IMR-90 (cell line): ENCODE measurements around the gene LRRC8B. TPM values are rescaled to one million over a fixed set of nuclear protein-coding genes. Genes with fewer than 3 reads are reported as not detected.

Experiments
- ATAC-seq: fragments of 200-7000 bp; cut with Tn5 transposase; 2 replicates; pipeline ENCODE4 v1.9.1; 2020; ENCODE audit warnings: low read depth, mild to moderate bottlenecking, moderate library complexity
- BruUV-seq: library from RNA; stranded (reverse); fragments of 400-500 nt; replicated peaks from 2 replicates; lab custom pipeline; 2021; lab: Mats Ljungman, UMichigan
- CTCF ChIA-PET: fragments of 300-600 bp; formaldehyde crosslinking; extraction: SDS; loops from one replicate; lab custom pipeline; 2021; ENCODE audit warnings: antibody characterized with exemption; lab: Yijun Ruan, JAX
- POLR2A ChIA-PET: fragments of 300-600 bp; sonication (Branson Sonifier 250); formaldehyde crosslinking; loops from one replicate; lab custom pipeline; 2022; ENCODE audit warnings: antibody characterized with exemption; ENCODE audit not compliant: unreplicated experiment; lab: Charles Lee
- DNase-seq: peaks from one replicate; pipeline ENCODE4 v3.0.0; 2013
- H2AFZ ChIP-seq: replicated peaks from 2 replicates; pipeline ENCODE3; 2013; ENCODE audit warnings: low read length, mild to moderate bottlenecking; ENCODE audit not compliant: poor library complexity
- H2AK5ac ChIP-seq: 2 replicates; pipeline ENCODE4 v1.6.1; 2013; ENCODE audit warnings: low read depth, low read length, inconsistent platforms
- H2AK9ac ChIP-seq: replicated peaks from 2 replicates; pipeline ENCODE3; 2013; ENCODE audit warnings: mild to moderate bottlenecking, low read depth, low read length, moderate library complexity; ENCODE audit not compliant: poor library complexity
- H2BK120ac ChIP-seq: 2 replicates; pipeline ENCODE4 v1.6.1; 2013; ENCODE audit warnings: low read depth, low read length, inconsistent platforms
- H2BK15ac ChIP-seq: 3 replicates; pipeline ENCODE4 v1.6.1; 2013; ENCODE audit warnings: low read depth, low read length, inconsistent platforms
- H2BK20ac ChIP-seq: 2 replicates; pipeline ENCODE4 v1.6.1; 2013; ENCODE audit warnings: low read depth, mild to moderate bottlenecking, inconsistent platforms, low read length, moderate library complexity
- H2BK5ac ChIP-seq: 2 replicates; pipeline ENCODE4 v1.6.1; 2013; ENCODE audit warnings: mild to moderate bottlenecking, low read depth, low read length, inconsistent platforms; ENCODE audit not compliant: poor library complexity, severe bottlenecking
- H3K14ac ChIP-seq: replicated peaks from 2 replicates; pipeline ENCODE4 v1.6.1; 2013; ENCODE audit warnings: low read depth, low read length, inconsistent platforms
- H3K18ac ChIP-seq: 2 replicates; pipeline ENCODE4 v1.6.1; 2013; ENCODE audit warnings: low read depth, low read length, control low read depth
- H3K23ac ChIP-seq: 2 replicates; pipeline ENCODE4 v1.6.1; 2013; ENCODE audit warnings: low read depth, low read length, inconsistent platforms
- H3K27ac ChIP-seq: 2 replicates; pipeline ENCODE4 v1.5.1; 2013; ENCODE audit warnings: mild to moderate bottlenecking, control low read depth, low read length; ENCODE audit not compliant: insufficient read depth
- H3K27me3 ChIP-seq: 2 replicates; pipeline ENCODE4 v1.6.1; 2013; ENCODE audit warnings: low read length; ENCODE audit not compliant: control insufficient read depth, insufficient read depth
- H3K36me3 ChIP-seq: 2 replicates; pipeline ENCODE4 v1.6.1; 2013; ENCODE audit warnings: low read length, mixed read lengths; ENCODE audit not compliant: control insufficient read depth, insufficient read depth
- H3K4ac ChIP-seq: 2 replicates; pipeline ENCODE4 v1.6.1; 2013; ENCODE audit warnings: low read depth, low read length, inconsistent platforms
- H3K4me1 ChIP-seq: 2 replicates; pipeline ENCODE4 v1.6.1; 2013; ENCODE audit warnings: low read length, mixed read lengths; ENCODE audit not compliant: control insufficient read depth, insufficient read depth
- H3K4me2 ChIP-seq: 2 replicates; pipeline ENCODE4 v1.6.1; 2013; ENCODE audit warnings: low read depth, mild to moderate bottlenecking, control low read depth, low read length, moderate library complexity
- H3K4me3 ChIP-seq: 2 replicates; pipeline ENCODE4 v1.5.1; 2013; ENCODE audit warnings: low read depth, mild to moderate bottlenecking, control low read depth, low read length, moderate library complexity; ENCODE audit not compliant: insufficient read depth
- H3K56ac ChIP-seq: 2 replicates; pipeline ENCODE4 v1.6.1; 2013; ENCODE audit warnings: low read length, inconsistent platforms; ENCODE audit not compliant: insufficient read depth; ENCODE audit errors: extremely low read depth
- H3K79me1 ChIP-seq, 2 experiments: 2 replicates each; pipeline ENCODE4 v1.6.1; 2013; ENCODE audit warnings: low read length in 2 of 2, inconsistent platforms in 1 of 2, low read depth in 1 of 2
- H3K9ac ChIP-seq: 2 replicates; pipeline ENCODE4 v1.6.1; 2013; ENCODE audit warnings: low read depth, low read length, control low read depth
- H3K9me1 ChIP-seq: 2 replicates; pipeline ENCODE4 v1.6.1; 2013; ENCODE audit warnings: low read length, inconsistent platforms; ENCODE audit not compliant: insufficient read depth
- H3K9me3 ChIP-seq: 2 replicates; pipeline ENCODE4 v1.6.1; 2013; ENCODE audit warnings: low read length; ENCODE audit not compliant: control insufficient read depth, insufficient read depth
- H4K20me1 ChIP-seq: 2 replicates; pipeline ENCODE4 v1.6.1; 2013; ENCODE audit warnings: low read length, inconsistent platforms; ENCODE audit not compliant: insufficient read depth
- H4K5ac ChIP-seq: 2 replicates; pipeline ENCODE4 v1.6.1; 2013; ENCODE audit warnings: mild to moderate bottlenecking, low read depth, low read length, control low read depth
- H4K8ac ChIP-seq, 2 experiments: 2 replicates each; pipeline ENCODE4 v1.6.1; 2013; ENCODE audit warnings: low read depth in 2 of 2, low read length in 2 of 2, control low read depth in 1 of 2, inconsistent platforms in 1 of 2
- H4K91ac ChIP-seq: 2 replicates; pipeline ENCODE4 v1.6.1; 2013; ENCODE audit warnings: low read depth, low read length, inconsistent platforms; ENCODE audit not compliant: insufficient read depth
- BHLHE40 ChIP-seq: fragments of 150-350 bp; IDR thresholded peaks from 2 replicates; pipeline ENCODE4 v1.6.1; 2016; ENCODE audit warnings: mild to moderate bottlenecking, low read depth, low read length
- CEBPB ChIP-seq: IDR thresholded peaks from 2 replicates; pipeline ENCODE4 v1.6.1; 2012; ENCODE audit warnings: low read depth, low read length, improper control_type of control experiment
- CHD1 ChIP-seq: IDR thresholded peaks from 2 replicates; pipeline ENCODE4 v1.6.1; 2012; ENCODE audit warnings: low read depth, low read length, improper control_type of control experiment
- ELK1 ChIP-seq: fragments of 150-350 bp; IDR thresholded peaks from 2 replicates; pipeline ENCODE4 v1.6.1; 2016; ENCODE audit warnings: low read depth, mild to moderate bottlenecking, low read length, moderate library complexity, borderline replicate concordance
- FOS ChIP-seq: fragments of 150-350 bp; IDR thresholded peaks from 2 replicates; pipeline ENCODE4 v1.6.1; 2016; ENCODE audit warnings: low read depth, low read length
- MAFK ChIP-seq: IDR thresholded peaks from 2 replicates; pipeline ENCODE4 v1.6.1; 2012; ENCODE audit warnings: low read depth, low read length, improper control_type of control experiment
- MAZ ChIP-seq: IDR thresholded peaks from 2 replicates; pipeline ENCODE4 v1.6.1; 2012; ENCODE audit warnings: low read depth, mild to moderate bottlenecking, low read length, improper control_type of control experiment, moderate library complexity, borderline replicate concordance
- NFE2L2 ChIP-seq: fragments of 150-350 bp; IDR thresholded peaks from 2 replicates; pipeline ENCODE4 v1.6.1; 2016; ENCODE audit warnings: low read depth, mild to moderate bottlenecking, low read length
- POLR2A ChIP-seq: IDR thresholded peaks from 2 replicates; pipeline ENCODE4 v1.6.1; 2012; ENCODE audit warnings: mild to moderate bottlenecking, low read depth, low read length
- RAD21 ChIP-seq: IDR thresholded peaks from 2 replicates; pipeline ENCODE4 v1.6.1; 2012; ENCODE audit warnings: low read length, improper control_type of control experiment
- RFX5 ChIP-seq: IDR thresholded peaks from 2 replicates; pipeline ENCODE4 v1.8.0; 2012; ENCODE audit warnings: low read depth, mild to moderate bottlenecking, low read length, moderate library complexity
- SMC3 ChIP-seq: fragments of 150-350 bp; IDR thresholded peaks from 2 replicates; pipeline ENCODE4 v1.6.1; 2016; ENCODE audit warnings: low read depth, mild to moderate bottlenecking, antibody characterized with exemption, low read length, moderate library complexity
- USF2 ChIP-seq: fragments of 150-350 bp; IDR thresholded peaks from 2 replicates; pipeline ENCODE4 v1.6.1; 2017; ENCODE audit warnings: mild to moderate bottlenecking, antibody characterized with exemption, low read length, low read depth
- WGBS, 2 experiments: methylation state at CpG; one replicate each; pipeline versions ENCODE4 v1.1.5 to v1.1.7; 2013; ENCODE audit warnings: missing lambda C conversion rate in 2 of 2; ENCODE audit not compliant: insufficient read length in 1 of 2; ENCODE audit errors: extremely low coverage in 2 of 2; 5-methylcytosine and 5-hydroxymethylcytosine counted together
- dilution Hi-C: fragments of 300-500 bp; cut with HindIII; formaldehyde crosslinking; loops from one replicate; pipeline ENCODE4 v1.14.3; 2018; ENCODE audit warnings: low sequenced_read_pairs; ENCODE audit not compliant: unreplicated experiment
- in situ Hi-C: fragments of 300-500 bp; cut with MboI; formaldehyde crosslinking; loops from 3 replicates; pipeline ENCODE4 v1.14.3; 2019; ENCODE audit warnings: low sequenced_read_pairs, inconsistent platforms, mixed read lengths
- intact Hi-C: fragments of 100-400 bp; cut with micrococcal nuclease; formaldehyde crosslinking; loops from 2 replicates; pipeline ENCODE4 v1.10.0; 2022
- polyA plus RNA-seq, 3 experiments: library from polyadenylated mRNA; depleted of rRNA; stranded (reverse); fragments of >200 nt; gene quantifications; 2 replicates each; pipeline ENCODE4 v1.2.3, GENCODE V29; 2012; ENCODE audit warnings: low replicate concordance in 1 of 3
- total RNA-seq: library from RNA; depleted of rRNA; stranded (reverse); fragments of >200 nt; gene quantifications from 2 replicates; pipeline ENCODE4 v1.2.3, GENCODE V29; 2012

Gene LRRC8B
- total and polyA plus RNA-seq, 2 of the 4 experiments (the other 2 are of a cell fraction): 0.74 to 1.8 TPM

DNA sequence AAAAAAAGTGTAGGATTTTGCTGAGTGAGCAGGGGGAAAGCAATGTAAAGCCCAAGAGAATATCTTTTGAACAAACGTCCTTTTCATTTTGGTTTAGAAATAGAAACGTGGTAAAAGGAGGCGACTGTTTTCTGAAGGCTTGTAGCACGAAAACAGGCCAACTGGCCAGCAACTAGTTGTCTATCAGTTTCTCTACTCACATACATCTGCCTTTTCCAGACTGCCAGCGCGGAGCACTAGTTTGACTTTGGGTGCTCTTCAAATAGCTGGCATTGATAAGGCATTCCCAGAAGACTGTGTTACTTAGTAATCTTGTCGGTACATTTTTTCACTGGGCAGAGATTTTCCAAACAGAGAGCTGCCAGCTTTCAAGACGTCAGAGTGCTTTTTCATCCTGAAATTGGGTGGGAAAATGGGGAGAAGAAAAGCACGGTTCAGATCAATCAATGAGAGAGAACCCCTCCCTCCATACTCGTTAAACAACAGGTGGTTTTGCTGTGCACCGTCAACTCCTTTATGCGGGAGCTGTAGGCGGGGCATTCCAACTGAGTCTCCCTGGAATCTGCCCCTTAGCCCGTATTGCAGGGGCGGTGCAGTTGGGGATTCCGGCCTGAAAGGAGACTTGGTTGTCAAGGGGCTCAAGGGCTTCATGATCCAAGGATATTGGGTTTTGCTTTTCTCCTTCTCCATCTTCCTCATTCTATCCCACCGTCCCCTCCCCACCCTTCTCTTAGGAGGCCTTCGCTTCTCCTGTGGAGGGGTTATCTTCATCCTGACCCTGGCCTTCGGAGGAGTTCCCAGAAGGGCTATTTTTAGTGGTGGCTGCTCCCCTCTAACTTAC lies 107.4 kb downstream of the LRRC8B start:
- Histone ChIP-seq H4K20me1 (no peaks in the 10 kb centered on the region), H2BK15ac (no peak overlapping the region), H3K27me3 (no peaks in the 10 kb centered on the region), H2BK5ac (peak overlapping the region; percentile 63), H4K8ac (peak overlapping the region; percentile 65 to 69; a peak in 3 of 4 replicates), H2BK20ac (no peak overlapping the region), H3K4ac (peak overlapping the region; percentile 69), H3K14ac (peak overlapping the region; percentile 20; the same call in 1 of the 2 replicates), H2BK120ac (peak overlapping the region; percentile 47; the same call in 1 of the 2 replicates), H3K4me3 (peak overlapping the region; percentile 96), H3K9me3 (no peaks in the 10 kb centered on the region), H3K27ac (peak overlapping the region; percentile 70), H3K4me1 (peaks cover 10% of the 10 kb centered on the region), H3K9me1 (no peaks in the 10 kb centered on the region), H2AK5ac (no peak overlapping the region), H3K18ac (no peak overlapping the region), H4K5ac (peak overlapping the region; percentile 27), H4K91ac (no peak overlapping the region; the same call in 1 of the 2 replicates), H3K36me3 (no peaks in the 10 kb centered on the region), H3K4me2 (peak overlapping the region; percentile 93), H3K9ac (peak overlapping the region; percentile 72), H3K79me1 (peaks cover 6 to 24% of the 10 kb centered on the region in 2 experiments; a peak in 3 of 4 replicates), H3K56ac (peak overlapping the region; percentile 74; the same call in 1 of the 2 replicates), H2AK9ac (peak overlapping the region; percentile 51), H2AFZ (peak overlapping the region; percentile 98), H3K23ac (peak overlapping the region; percentile 59)
- intact Hi-C loops (loop anchor here (1.0 to 5.0 kb wide), 3 partner anchors 90 to 149 kb away; no protein-coding TSS in a partner anchor), dilution Hi-C loops (no loop called here), in situ Hi-C loops (loop anchor here (5.0 to 10.0 kb wide), 2 partner anchors 125 to 363 kb away; partner anchors contain the start of gene ZNF326)
- CTCF ChIA-PET: interaction anchor here (0.6 to 4.2 kb wide), 3 partner anchors 132 to 441 kb away, joined by 3 to 35 read pairs (median 7); no protein-coding TSS in a partner anchor
- DNase-seq (no peak), ATAC-seq (no peak)
- no TSS peak for BruUV-seq
- POLR2A ChIA-PET: interaction anchor here (0.7 kb wide), 1 partner anchor 131 kb away, joined by 4 read pairs; no protein-coding TSS in a partner anchor
- WGBS, 2 experiments: 90% methylated on average over 2 of the region's 19 CpGs; no CpG with 5 or more reads in 1 of the 2 experiments
- TF ChIP-seq NFE2L2 (no peak), USF2 (no peak), CHD1 (no peak), BHLHE40 (no peak), ELK1 (no peak), MAZ (no peak), FOS (no peak), CEBPB (no peak), MAFK (no peak), POLR2A (no peak), RAD21 (no peak), RFX5 (no peak), SMC3 (no peak)
